ENCODE results near the gene LOXL3.
"Not testable (repeated sequence)": the region's sequence is repeated elsewhere in the genome, so short reads cannot be mapped to it uniquely, and the experiment has no call there.

The LOXL3 gene

DNA sequence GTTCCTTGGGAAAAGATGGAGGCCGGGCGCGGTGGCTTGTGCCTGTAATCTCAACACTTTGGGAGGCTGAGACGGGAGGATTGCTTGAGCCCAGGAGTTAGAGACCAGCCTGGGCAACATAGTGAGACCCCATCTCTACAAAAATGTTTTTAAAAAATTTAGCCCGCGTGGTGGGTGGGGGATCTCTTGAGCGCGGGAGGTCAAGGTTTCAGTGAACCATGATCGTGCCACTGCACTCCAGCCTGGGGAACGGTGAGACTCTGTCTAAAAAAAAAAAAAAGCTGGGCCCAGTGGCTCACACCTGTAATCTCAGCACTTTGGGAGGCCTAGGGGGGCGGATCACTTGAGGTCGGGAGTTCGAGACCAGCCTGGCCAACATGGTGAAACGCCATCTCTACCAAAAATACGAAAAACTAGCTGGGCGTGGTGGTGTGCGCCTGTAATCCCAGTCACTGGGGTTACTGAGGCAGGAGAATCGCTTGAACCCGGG is 70.0 kb downstream of the LOXL3 start:
- not testable (repeated sequence) for DNase-seq

DNA sequence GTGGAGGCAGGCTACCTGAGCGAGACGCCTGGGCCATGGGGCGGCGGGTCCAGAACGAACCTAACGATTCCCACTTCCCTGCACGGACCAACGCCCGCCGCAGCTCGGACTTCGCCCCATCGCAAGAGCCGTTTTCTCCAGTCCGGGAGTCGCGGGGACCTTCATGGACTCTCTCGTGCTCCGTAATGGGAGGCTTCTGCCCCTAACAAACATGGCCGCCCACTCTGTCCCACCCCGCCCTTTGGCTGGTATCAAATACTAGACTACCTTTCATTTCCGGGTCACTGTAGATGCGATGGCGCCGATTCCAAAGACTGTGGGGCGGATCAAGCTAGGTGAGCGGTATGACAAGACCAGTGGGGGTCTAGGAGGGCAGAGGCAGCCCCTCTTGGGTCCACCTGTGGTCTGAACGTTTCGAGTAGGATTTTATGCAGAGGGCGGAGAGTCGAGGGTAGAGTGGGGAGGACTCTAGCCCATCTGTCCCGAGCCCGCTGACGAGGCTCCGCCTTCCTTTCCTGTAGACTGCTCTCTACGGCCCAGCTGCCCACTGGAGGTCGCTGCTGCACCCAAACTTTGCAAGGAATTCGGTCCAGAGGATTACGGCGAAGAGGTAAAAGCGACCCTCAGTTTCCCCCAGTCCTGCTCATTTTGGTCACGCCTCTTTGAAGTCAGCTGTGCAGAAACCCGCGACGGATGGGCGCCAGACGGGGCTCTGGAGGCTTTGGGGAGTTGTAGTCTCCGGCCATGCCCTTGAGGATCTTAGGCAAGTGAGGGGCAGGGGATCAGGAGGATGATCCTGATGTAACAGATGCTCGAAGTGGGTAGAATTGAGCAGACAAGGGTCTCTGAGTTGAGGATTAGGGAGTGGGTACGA is 70.7 kb downstream of the LOXL3 start, which contains the start of the genes CCDC142 and TTC31:
TSS of gene CCDC142 (minus strand) at position 198 of the 874 bp plus-strand sequence. CDS start at position 37, 161 bp downstream.
TSS of gene TTC31 (plus strand) at position 281 of the 874 bp plus-strand sequence. CDS start at position 296, 15 bp downstream.
- DNase-seq: peak; percentile 95 to 96
